ENCODE data around the gene FUZ. TPM values are rescaled to one million over a fixed set of nuclear protein-coding genes. Genes with fewer than 3 reads are reported as not detected.

The FUZ gene
- total and polyA plus RNA-seq, 2 donors (not counting 1 experiment from before 2014, with no cell fraction given), result 30.2 to 31.5 TPM

DNA sequence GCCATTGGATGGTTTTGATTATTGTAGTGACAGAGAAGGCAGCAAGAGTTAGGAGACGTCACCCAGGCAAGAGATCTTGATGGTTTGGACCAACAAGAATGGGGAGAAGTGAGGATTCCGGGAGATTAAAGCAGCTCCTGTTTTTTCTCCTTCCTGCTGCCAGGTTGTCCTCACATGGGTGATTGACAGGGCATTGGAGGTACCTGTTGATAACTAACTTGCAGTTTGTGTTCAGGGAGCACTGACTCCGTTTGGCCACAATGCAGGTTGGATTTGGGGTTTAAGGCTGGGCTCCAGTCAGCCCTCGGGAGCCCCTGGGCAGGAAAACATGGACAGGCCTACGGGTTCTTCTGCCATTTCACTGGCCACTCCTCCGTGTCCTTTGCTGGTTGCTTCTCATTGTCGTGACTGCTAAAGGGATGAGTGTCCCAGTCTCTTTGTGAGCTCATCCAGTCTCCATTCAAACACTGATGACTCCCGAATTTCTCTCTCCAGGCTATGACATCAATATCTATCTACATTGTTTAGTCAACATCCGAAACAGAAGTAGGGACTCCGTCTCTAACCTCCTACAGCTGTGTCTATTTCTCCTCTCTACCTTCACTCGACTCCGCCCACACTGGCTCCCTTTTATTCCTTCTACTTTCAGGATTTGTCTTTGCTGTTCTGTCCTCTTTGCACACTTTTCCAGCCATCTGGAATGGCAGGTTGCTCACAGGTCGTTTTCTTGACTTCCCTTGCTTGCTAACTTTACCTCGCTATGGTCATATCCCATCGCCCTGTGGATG lies 36.5 kb upstream of the FUZ start:
- Histone ChIP-seq H3K9ac (ENCODE audit: low read length) (peak overlapping the region; percentile 96), H3K79me2 (ENCODE audit: control insufficient read depth, insufficient read depth, low read length) (peaks cover 35% of the 10 kb centered on the region), H3K4me1 (ENCODE audit: control insufficient read depth in 2 of 2, insufficient read depth in 2 of 2, low read length in 2 of 2) (peaks cover 41 to 60% of the 10 kb centered on the region in 2 donors), H3K36me3 (replicated peaks in 1 of 2; ENCODE audit: control extremely low read depth in 1 of 2, control insufficient read depth in 1 of 2, extremely low read depth in 1 of 2, insufficient read depth in 2 of 2, low read length in 1 of 2) (peaks cover 0 to 4% of the 10 kb centered on the region in 2 experiments), H3K4me2 (replicated peaks; ENCODE audit: low read depth, low read length, poor library complexity, severe bottlenecking) (peak overlapping the region; percentile 83), H3K27me3 (replicated peaks in 1 of 4; ENCODE audit: control extremely low read depth in 1 of 4, control insufficient read depth in 3 of 4, insufficient read depth in 4 of 4, low read length in 3 of 4) (no peaks in the 10 kb centered on the region), H3K9me3 (ENCODE audit: control extremely low read depth in 1 of 3, control insufficient read depth in 2 of 3, insufficient read depth in 1 of 3, low read length in 2 of 3) (peaks cover 0 to 6% (median 0%) of the 10 kb centered on the region in 3 donors), H3K4me3 (ENCODE audit: control extremely low read depth in 1 of 5, extremely low read depth in 1 of 5, insufficient read depth in 1 of 5, low read depth in 2 of 5, low read length in 4 of 5) (peak overlapping the region in 1 of 5 experiments; percentile 95), H4K20me1 (ENCODE audit: control insufficient read depth, insufficient read depth, low read length, poor library complexity, severe bottlenecking) (peaks cover 30% of the 10 kb centered on the region), H2AFZ (ENCODE audit: insufficient read depth, low read depth, low read length, poor library complexity, severe bottlenecking) (no peak overlapping the region), H3K27ac (ENCODE audit: low read length in 2 of 2) (no peak overlapping the region)
- H3K27me3 Mint-ChIP-seq, result no peaks in the 10 kb centered on the region
- intact Hi-C loops (cut with micrococcal nuclease), result loop anchor here (1.0 kb wide), 4 partner anchors 18 to 83 kb away; partner anchors contain the start of genes FUZ, MED25 and PNKP
- peak; percentile 28 for DNase-seq
- H3K27ac Mint-ChIP-seq, result peak overlapping the region; percentile 98
- H3K4me1 Mint-ChIP-seq, result peaks cover 56% of the 10 kb centered on the region
- ATAC-seq (ENCODE audit: low read depth), result no peak
- ChIA-PET POLR2A (interaction anchor here (0.9 to 4.8 kb wide), 6 partner anchors 19 to 208 kb away, joined by 3 to 40 read pairs (median 12); partner anchors contain the start of genes AKT1S1, AP2A1, FUZ and MED25), CTCF (interaction anchor here (0.5 to 1.4 kb wide), 8 partner anchors 8 to 171 kb away, joined by 3 to 6 read pairs (median 4); partner anchors contain the start of genes AKT1S1, FUZ and TBC1D17)
- TF ChIP-seq EZH2 (IDR thresholded peaks at IDR 0.05; ENCODE audit: borderline replicate concordance, insufficient read depth, low read depth, low read length, poor library complexity, severe bottlenecking), result no peak
- TF ChIP-seq, protein P1, sequence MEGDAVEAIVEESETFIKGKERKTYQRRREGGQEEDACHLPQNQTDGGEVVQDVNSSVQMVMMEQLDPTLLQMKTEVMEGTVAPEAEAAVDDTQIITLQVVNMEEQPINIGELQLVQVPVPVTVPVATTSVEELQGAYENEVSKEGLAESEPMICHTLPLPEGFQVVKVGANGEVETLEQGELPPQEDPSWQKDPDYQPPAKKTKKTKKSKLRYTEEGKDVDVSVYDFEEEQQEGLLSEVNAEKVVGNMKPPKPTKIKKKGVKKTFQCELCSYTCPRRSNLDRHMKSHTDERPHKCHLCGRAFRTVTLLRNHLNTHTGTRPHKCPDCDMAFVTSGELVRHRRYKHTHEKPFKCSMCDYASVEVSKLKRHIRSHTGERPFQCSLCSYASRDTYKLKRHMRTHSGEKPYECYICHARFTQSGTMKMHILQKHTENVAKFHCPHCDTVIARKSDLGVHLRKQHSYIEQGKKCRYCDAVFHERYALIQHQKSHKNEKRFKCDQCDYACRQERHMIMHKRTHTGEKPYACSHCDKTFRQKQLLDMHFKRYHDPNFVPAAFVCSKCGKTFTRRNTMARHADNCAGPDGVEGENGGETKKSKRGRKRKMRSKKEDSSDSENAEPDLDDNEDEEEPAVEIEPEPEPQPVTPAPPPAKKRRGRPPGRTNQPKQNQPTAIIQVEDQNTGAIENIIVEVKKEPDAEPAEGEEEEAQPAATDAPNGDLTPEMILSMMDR (IDR thresholded peaks at IDR 0.05), result no peak
- WGBS (ENCODE audit: insufficient coverage), result 93% methylated on average over 14 of the region's 15 CpGs
- H3K4me3 Mint-ChIP-seq, result peak overlapping the region; percentile 93
- H3K9me3 Mint-ChIP-seq (ENCODE audit: insufficient read depth), result no peaks in the 10 kb centered on the region
